HT-29 (cell line): ENCODE measurements around the gene BRMS1L. TPM values are rescaled to one million over a fixed set of nuclear protein-coding genes. Genes with fewer than 3 reads are reported as not detected.

ENCODE experiments used
- total RNA-seq: library from RNA; depleted of rRNA; stranded (reverse); fragments of >200 nt; shearing (Covaris generic); gene quantifications from 2 replicates; pipeline ENCODE4 v1.2.3, GENCODE V29; 2014; rRNA removed

Gene BRMS1L
- total RNA-seq, 1 experiment from 2014 or later = 2.9 TPM

Other genes starting within 250 kb of the BRMS1L start
- 23.0 and 24.6 TPM in 2 replicates for gene RALGAPA1, start 17.0 kb upstream of the BRMS1L start, total RNA-seq